Hepatocyte (in vitro differentiated cells): ENCODE data around the gene ALPK3. TPM values are rescaled to one million over a fixed set of nuclear protein-coding genes. Genes with fewer than 3 reads are reported as not detected.

Experiments
- DNase-seq: peaks from one replicate; pipeline ENCODE4 v3.0.0-alpha.2; 2016; ENCODE audit warnings: low spot score
- H2AFZ ChIP-seq: fragments of 200-600 bp; sonication (generic); 2 replicates; pipeline ENCODE4 v1.6.0; 2016; ENCODE audit warnings: antibody characterized with exemption, mild to moderate bottlenecking
- H3K27ac ChIP-seq: fragments of 200-600 bp; sonication (generic); 2 replicates; pipeline ENCODE4 v1.5.1; 2016; ENCODE audit warnings: mild to moderate bottlenecking
- H3K27me3 ChIP-seq: fragments of 200-600 bp; sonication (generic); 2 replicates; pipeline ENCODE4 v1.6.1; 2016
- H3K36me3 ChIP-seq: fragments of 200-600 bp; sonication (generic); replicated peaks from 2 replicates; pipeline ENCODE4 v1.5.1; 2016; ENCODE audit warnings: low read depth; ENCODE audit not compliant: insufficient read depth
- H3K4me1 ChIP-seq: fragments of 200-600 bp; sonication (generic); 2 replicates; pipeline ENCODE4 v1.5.1; 2016; ENCODE audit warnings: mild to moderate bottlenecking, moderate library complexity; ENCODE audit not compliant: insufficient read depth
- H3K4me2 ChIP-seq: fragments of 200-600 bp; sonication (generic); 2 replicates; pipeline ENCODE4 v1.6.0; 2016
- H3K4me3 ChIP-seq: fragments of 200-600 bp; sonication (generic); 2 replicates; pipeline ENCODE4 v1.5.1; 2016; ENCODE audit warnings: mild to moderate bottlenecking
- H3K79me2 ChIP-seq: fragments of 200-600 bp; sonication (generic); 2 replicates; pipeline ENCODE4 v1.6.0; 2017; ENCODE audit warnings: mild to moderate bottlenecking
- H3K9me2 ChIP-seq: fragments of 200-600 bp; sonication (generic); replicated peaks from 2 replicates; pipeline ENCODE4 v1.6.0; 2017; ENCODE audit warnings: mild to moderate bottlenecking; ENCODE audit not compliant: insufficient read depth
- H3K9me3 ChIP-seq: fragments of 200-600 bp; sonication (generic); 2 replicates; pipeline ENCODE4 v1.5.1; 2016; ENCODE audit warnings: low read depth, mild to moderate bottlenecking
- H4K20me1 ChIP-seq: fragments of 200-600 bp; sonication (generic); 2 replicates; pipeline ENCODE4 v1.6.0; 2016; ENCODE audit warnings: mild to moderate bottlenecking; ENCODE audit not compliant: insufficient read depth, poor library complexity, severe bottlenecking
- EZH2 ChIP-seq: fragments of 200-600 bp; sonication (generic); IDR thresholded peaks from 2 replicates; pipeline ENCODE4 v1.6.1; 2016; ENCODE audit warnings: antibody characterized with exemption, mild to moderate bottlenecking, borderline replicate concordance
- EZH2phosphoT487 ChIP-seq: fragments of 200-600 bp; sonication (generic); IDR thresholded peaks from one replicate; pipeline ENCODE4 v1.6.1; 2018; ENCODE audit warnings: antibody characterized with exemption, mild to moderate bottlenecking, low read depth, moderate library complexity; ENCODE audit not compliant: unreplicated experiment, severe bottlenecking
- WGBS: methylation state at CpG from one replicate; pipeline ENCODE4 v1.1.6; 2016; ENCODE audit warnings: low lambda C conversion rate; ENCODE audit errors: missing lambda C conversion rate; 5-methylcytosine and 5-hydroxymethylcytosine counted together
- polyA plus RNA-seq: library from polyadenylated mRNA; unstranded; fragments of >200 nt; fragmentation: Nextera tagmentation; extraction: Ambion mirVana; gene quantifications from 2 replicates; pipeline ENCODE4 v1.2.1, GENCODE V29; 2016
- total RNA-seq: library from RNA; depleted of rRNA; stranded (reverse); fragments of >200 nt; gene quantifications from 2 replicates; pipeline ENCODE4 v1.2.3, GENCODE V29; 2014
- TF ChIP-seq, protein P1 (sequence below): fragments of 200-600 bp; sonication (generic); IDR thresholded peaks from 2 replicates; pipeline ENCODE4 v1.5.1; 2016; ENCODE audit warnings: antibody characterized with exemption, mild to moderate bottlenecking; ENCODE audit not compliant: poor library complexity

The ALPK3 gene
- total and polyA plus RNA-seq, 2 experiments from 2014 or later: 7.1 to 25.3 TPM

DNA sequence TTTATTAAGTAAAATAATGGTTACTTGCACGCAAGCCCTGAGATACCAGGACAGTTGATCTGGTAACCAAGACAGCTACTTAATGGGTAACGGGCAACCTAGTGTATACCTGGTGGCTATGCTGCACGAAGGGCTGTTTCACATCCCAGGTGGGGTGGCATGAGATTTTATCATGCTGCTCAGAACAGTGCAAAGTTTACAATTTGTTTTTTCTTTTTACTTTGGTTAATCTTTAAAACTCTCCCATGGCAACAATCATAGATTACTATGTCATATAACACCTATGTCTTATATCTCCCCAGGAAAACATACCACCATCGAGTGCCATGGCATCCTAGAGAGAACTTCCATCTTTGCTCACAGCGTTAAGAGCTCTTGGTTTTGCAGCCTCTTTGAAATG lies 35.1 kb downstream of the ALPK3 start:
- TF ChIP-seq EZH2phosphoT487 (no peak), EZH2 (no peak)
- TF ChIP-seq, protein P1, sequence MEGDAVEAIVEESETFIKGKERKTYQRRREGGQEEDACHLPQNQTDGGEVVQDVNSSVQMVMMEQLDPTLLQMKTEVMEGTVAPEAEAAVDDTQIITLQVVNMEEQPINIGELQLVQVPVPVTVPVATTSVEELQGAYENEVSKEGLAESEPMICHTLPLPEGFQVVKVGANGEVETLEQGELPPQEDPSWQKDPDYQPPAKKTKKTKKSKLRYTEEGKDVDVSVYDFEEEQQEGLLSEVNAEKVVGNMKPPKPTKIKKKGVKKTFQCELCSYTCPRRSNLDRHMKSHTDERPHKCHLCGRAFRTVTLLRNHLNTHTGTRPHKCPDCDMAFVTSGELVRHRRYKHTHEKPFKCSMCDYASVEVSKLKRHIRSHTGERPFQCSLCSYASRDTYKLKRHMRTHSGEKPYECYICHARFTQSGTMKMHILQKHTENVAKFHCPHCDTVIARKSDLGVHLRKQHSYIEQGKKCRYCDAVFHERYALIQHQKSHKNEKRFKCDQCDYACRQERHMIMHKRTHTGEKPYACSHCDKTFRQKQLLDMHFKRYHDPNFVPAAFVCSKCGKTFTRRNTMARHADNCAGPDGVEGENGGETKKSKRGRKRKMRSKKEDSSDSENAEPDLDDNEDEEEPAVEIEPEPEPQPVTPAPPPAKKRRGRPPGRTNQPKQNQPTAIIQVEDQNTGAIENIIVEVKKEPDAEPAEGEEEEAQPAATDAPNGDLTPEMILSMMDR: no peak
- WGBS: 71% methylated on average over 5 of the region's 5 CpGs

DNA sequence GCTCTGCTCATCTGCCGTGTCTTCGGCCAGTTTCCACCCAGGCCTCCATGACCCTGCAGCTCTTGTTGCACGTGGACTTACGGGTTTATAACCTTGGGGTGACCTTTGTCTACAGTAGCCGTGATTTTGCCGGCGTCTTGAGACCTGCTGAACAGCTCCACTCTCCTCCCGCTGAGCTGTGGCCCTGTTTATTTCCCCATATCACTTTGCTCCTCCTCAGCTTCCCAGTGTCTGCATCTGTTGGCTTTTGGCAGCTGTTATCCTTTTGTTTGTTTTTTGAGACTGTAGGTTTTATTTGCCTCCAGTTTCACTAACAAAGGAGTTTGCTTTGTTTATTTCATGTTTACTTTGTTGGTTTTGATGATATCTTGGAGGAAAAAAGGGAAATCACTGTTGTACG lies 38.0 kb downstream of the ALPK3 start:
- H3K4me1 ChIP-seq: no peaks in the 10 kb centered on the region
- no peak overlapping the region for H3K4me2 ChIP-seq
- H3K36me3 ChIP-seq: no peaks in the 10 kb centered on the region
- H3K79me2 ChIP-seq: no peaks in the 10 kb centered on the region
- no peaks in the 10 kb centered on the region for H4K20me1 ChIP-seq
- H3K27ac ChIP-seq: no peak overlapping the region
- H3K9me3 ChIP-seq: no peaks in the 10 kb centered on the region
- DNase-seq: no peak
- no peak overlapping the region for H3K4me3 ChIP-seq
- no peak overlapping the region for H2AFZ ChIP-seq
- TF ChIP-seq, protein P1: no peak
- TF ChIP-seq EZH2 (no peak), EZH2phosphoT487 (no peak)
- H3K27me3 ChIP-seq: no peaks in the 10 kb centered on the region
- H3K9me2 ChIP-seq: no peaks in the 10 kb centered on the region
- 59% methylated on average over 9 of the region's 9 CpGs for WGBS

More for the DNA sequence above, 35.1 kb downstream of the ALPK3 start:
- Histone ChIP-seq H3K4me3 (no peak overlapping the region), H3K79me2 (no peaks in the 10 kb centered on the region), H3K9me3 (no peaks in the 10 kb centered on the region), H3K27ac (no peak overlapping the region), H3K36me3 (no peaks in the 10 kb centered on the region), H4K20me1 (no peaks in the 10 kb centered on the region), H3K4me2 (no peak overlapping the region), H3K9me2 (no peaks in the 10 kb centered on the region), H2AFZ (no peak overlapping the region), H3K27me3 (no peaks in the 10 kb centered on the region), H3K4me1 (no peaks in the 10 kb centered on the region)
- DNase-seq: no peak

DNA sequence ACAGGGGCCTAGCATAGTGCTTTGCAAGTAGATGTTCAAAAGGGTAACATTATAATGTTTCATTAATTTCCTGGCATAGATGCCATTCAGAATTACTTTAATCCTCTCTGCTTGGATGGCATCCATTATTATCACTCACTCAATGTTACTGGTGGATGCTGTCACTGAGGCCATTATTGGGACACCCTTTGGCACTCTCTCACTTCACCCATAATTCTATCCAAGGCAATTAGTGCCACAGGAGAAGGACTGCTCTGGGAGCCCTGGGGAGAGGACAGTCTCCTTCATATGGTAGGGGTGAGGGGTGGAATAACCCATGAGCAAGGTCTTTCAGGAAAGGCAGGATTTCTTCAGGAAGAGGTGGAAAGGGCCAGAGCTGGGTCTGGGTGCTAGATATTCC lies 38.6 kb downstream of the ALPK3 start:
- H2AFZ ChIP-seq: no peak overlapping the region
- H3K27ac ChIP-seq: no peak overlapping the region
- H3K4me1 ChIP-seq: no peaks in the 10 kb centered on the region
- H4K20me1 ChIP-seq: no peaks in the 10 kb centered on the region
- H3K9me3 ChIP-seq: no peaks in the 10 kb centered on the region
- no peaks in the 10 kb centered on the region for H3K9me2 ChIP-seq
- no peak for DNase-seq
- H3K4me2 ChIP-seq: no peak overlapping the region
- no peaks in the 10 kb centered on the region for H3K36me3 ChIP-seq
- H3K79me2 ChIP-seq: no peaks in the 10 kb centered on the region
- TF ChIP-seq EZH2: no peak
- TF ChIP-seq, protein P1: no peak
- TF ChIP-seq EZH2phosphoT487: no peak
- H3K4me3 ChIP-seq: no peak overlapping the region
- no peaks in the 10 kb centered on the region for H3K27me3 ChIP-seq
